Dendritic cell treated with granulocyte-macrophage colony-stimulating factor and Interleukin-4, amounts not matched to agents 40 ng/mL and 50 ng/mL, for 4 days (primary cell): ENCODE results near the gene ST3GAL3.

Experiments
- H3K27ac Mint-ChIP-seq: one replicate; pipeline ENCODE4 v1.8.0; 2022; ENCODE audit warnings: mild to moderate bottlenecking, mixed read lengths
- H3K27me3 Mint-ChIP-seq: one replicate; pipeline ENCODE4 v1.8.0; 2022; ENCODE audit warnings: mild to moderate bottlenecking, mixed read lengths
- H3K36me3 Mint-ChIP-seq: one replicate; pipeline ENCODE4 v1.8.0; 2022; ENCODE audit warnings: low read depth, mixed read lengths
- H3K4me1 Mint-ChIP-seq: one replicate; pipeline ENCODE4 v1.8.0; 2022; ENCODE audit warnings: low read depth, mixed read lengths
- H3K4me3 Mint-ChIP-seq: one replicate; pipeline ENCODE4 v1.8.0; 2022; ENCODE audit warnings: mild to moderate bottlenecking, moderate library complexity, mixed read lengths
- H3K9me3 Mint-ChIP-seq: one replicate; pipeline ENCODE4 v1.8.0; 2022; ENCODE audit warnings: mixed read lengths
- intact Hi-C: fragments of 100-400 bp; cut with micrococcal nuclease; formaldehyde crosslinking; loops from one replicate; pipeline ENCODE4 v1.15.0; 2022

The ST3GAL3 gene

DNA sequence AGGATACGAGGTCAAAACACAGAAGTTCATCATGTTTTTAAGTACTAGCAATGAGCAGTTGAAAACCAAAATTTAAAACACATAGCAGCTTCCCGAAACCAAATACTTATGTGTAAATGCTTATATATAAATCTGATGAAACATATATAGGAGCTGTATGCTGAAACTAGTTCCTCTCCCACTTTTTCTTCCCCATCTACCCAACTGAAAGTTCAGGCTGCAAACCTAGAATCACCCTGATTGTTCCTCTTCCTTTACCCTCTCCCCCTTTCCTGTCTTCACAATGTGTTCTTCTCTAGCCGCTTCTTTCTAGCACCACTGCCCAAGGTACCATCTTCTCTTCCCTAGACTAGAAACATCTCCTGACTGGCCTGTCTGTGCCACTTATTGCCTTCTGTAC lies 90.6 kb downstream of the ST3GAL3 start:
- peaks cover 2% of the 10 kb centered on the region for H3K36me3 Mint-ChIP-seq
- H3K27me3 Mint-ChIP-seq = no peaks in the 10 kb centered on the region
- H3K27ac Mint-ChIP-seq = peak overlapping the region; percentile 19
- no peak overlapping the region for H3K4me3 Mint-ChIP-seq
- intact Hi-C loops = no loop called here
- H3K9me3 Mint-ChIP-seq = no peaks in the 10 kb centered on the region
- peaks cover 40% of the 10 kb centered on the region for H3K4me1 Mint-ChIP-seq

DNA sequence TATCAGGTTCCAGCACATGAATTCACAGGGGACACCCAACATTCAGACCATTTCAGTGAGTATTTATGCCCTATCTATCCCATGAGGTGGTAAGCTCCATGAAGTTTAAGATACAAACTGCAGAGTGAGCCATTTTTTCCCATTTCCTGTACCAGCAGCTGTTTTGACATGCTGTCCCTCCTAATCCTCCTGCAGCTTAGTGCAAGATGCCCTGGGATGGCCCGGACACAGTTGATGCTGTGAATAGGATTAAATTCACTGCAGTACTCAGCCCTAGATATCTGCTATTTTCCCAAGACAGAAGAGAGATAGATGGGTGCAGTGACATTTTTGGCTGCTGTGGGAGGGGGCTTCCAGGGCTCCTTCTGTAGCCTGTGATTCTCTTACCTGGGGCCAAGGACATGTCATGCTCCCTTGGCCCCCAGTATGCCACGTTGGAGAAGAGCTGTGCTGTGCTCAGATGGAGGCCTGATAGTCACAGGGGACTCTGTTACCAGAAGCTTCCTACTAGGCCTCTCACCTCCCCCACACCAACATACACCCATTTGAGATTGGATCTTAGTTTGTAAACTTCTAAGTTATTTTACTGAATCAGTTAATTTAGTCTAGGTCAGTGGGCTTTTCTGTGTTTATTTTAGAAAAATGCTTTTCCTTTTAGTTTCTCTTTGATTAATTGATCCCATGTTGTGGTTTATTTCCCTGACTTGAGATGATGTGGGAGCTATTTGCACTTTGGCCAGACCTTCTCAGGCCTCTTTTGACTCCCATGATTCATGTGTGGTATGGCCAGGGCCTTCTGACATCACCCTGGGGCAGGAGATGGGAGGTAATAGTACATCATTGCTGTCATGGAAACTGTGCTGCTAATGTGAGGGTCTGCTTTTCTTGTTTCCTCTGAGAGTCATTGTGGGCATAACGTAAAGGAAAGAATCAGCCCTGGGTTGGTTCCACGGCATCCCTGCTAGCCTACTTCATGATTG lies 92.6 kb downstream of the ST3GAL3 start:
- no peak overlapping the region for H3K27ac Mint-ChIP-seq
- H3K36me3 Mint-ChIP-seq = no peaks in the 10 kb centered on the region
- H3K27me3 Mint-ChIP-seq = no peaks in the 10 kb centered on the region
- no peaks in the 10 kb centered on the region for H3K9me3 Mint-ChIP-seq
- intact Hi-C loops = no loop called here
- H3K4me3 Mint-ChIP-seq = no peak overlapping the region
- H3K4me1 Mint-ChIP-seq = peaks cover 40% of the 10 kb centered on the region

DNA sequence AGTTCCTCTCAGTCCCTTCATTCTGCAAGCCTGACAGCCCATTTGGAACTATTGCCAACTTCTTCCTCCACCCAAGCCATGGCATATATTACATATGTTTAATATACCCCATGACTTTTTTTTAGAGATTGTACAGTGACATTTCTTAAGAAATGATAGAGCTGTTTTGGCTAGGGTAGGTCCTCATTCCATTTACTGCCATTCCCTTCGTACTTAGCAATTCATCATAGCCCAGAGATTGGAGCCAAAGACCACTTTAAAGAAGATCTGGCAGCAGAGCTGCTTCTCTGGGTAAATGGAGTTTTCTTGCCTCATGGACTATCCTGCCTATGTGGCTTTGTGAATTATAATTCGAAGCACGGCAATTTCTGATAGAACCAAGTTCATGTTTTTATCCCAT lies 93.4 kb downstream of the ST3GAL3 start:
- no peaks in the 10 kb centered on the region for H3K9me3 Mint-ChIP-seq
- intact Hi-C loops = no loop called here
- H3K36me3 Mint-ChIP-seq = no peaks in the 10 kb centered on the region
- H3K27me3 Mint-ChIP-seq = no peaks in the 10 kb centered on the region
- peaks cover 39% of the 10 kb centered on the region for H3K4me1 Mint-ChIP-seq
- H3K27ac Mint-ChIP-seq = no peak overlapping the region
- H3K4me3 Mint-ChIP-seq = no peak overlapping the region

DNA sequence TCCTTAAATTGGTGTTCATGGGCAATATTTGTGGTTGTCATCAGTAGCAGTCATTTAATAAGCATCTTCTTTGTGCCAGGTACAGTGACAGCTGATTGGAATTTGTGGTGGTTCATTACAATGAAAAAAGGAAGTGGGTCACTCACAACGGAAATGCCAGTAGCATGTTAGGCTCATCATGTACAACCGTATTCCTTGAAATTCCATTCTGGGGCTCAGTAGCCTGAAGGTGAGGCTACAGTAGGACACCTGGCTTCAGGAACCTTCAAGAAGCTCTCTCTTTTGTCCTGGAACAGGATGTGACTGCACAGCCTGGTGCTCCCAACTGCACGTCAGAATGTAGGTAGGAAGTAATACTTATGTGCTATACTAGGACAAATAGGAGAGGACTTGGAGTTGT lies 93.9 kb downstream of the ST3GAL3 start:
- Mint-ChIP-seq H3K27me3 (no peaks in the 10 kb centered on the region), H3K4me3 (no peak overlapping the region), H3K4me1 (peaks cover 35% of the 10 kb centered on the region), H3K36me3 (no peaks in the 10 kb centered on the region), H3K9me3 (no peaks in the 10 kb centered on the region), H3K27ac (no peak overlapping the region)
- intact Hi-C loops = no loop called here

GRCh38 chr1:43802356-43802980 lies 95.1 kb downstream of the ST3GAL3 start:
- no peak overlapping the region for H3K27ac Mint-ChIP-seq

DNA sequence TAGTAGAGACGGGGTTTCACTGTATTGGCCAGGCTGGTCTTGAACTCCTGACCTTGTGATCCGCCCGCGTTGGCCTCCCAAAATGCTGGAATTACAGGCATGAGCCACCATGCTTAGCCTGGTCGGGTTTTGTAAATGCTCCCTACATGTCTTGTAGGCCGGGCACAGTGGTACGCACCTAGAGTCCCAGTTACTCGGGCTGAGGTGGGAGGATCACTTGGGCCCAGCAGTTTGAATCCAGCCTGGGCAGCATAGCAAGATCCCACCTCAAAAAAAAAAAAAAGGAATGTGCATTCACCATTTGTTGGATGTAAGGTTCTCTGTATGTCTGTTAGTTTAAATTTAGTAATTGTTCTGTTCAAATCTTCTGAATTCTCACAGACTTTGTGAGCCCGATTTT lies 95.8 kb downstream of the ST3GAL3 start:
- no peak overlapping the region for H3K4me3 Mint-ChIP-seq
- H3K27ac Mint-ChIP-seq = no peak overlapping the region
- H3K4me1 Mint-ChIP-seq = peaks cover 30% of the 10 kb centered on the region
- no peaks in the 10 kb centered on the region for H3K9me3 Mint-ChIP-seq
- intact Hi-C loops = no loop called here
- H3K36me3 Mint-ChIP-seq = no peaks in the 10 kb centered on the region
- no peaks in the 10 kb centered on the region for H3K27me3 Mint-ChIP-seq

More at GRCh38 chr1:43802356-43802980, 95.1 kb downstream of the ST3GAL3 start:
- Mint-ChIP-seq H3K36me3 (no peaks in the 10 kb centered on the region), H3K27me3 (no peaks in the 10 kb centered on the region), H3K9me3 (no peaks in the 10 kb centered on the region), H3K4me1 (peaks cover 30% of the 10 kb centered on the region), H3K4me3 (no peak overlapping the region)
- intact Hi-C loops = no loop called here

GRCh38 chr1:43803646-43804045 lies 96.3 kb downstream of the ST3GAL3 start:
- no peaks in the 10 kb centered on the region for H3K36me3 Mint-ChIP-seq
- intact Hi-C loops = no loop called here
- no peak overlapping the region for H3K4me3 Mint-ChIP-seq
- no peak overlapping the region for H3K27ac Mint-ChIP-seq
- peaks cover 30% of the 10 kb centered on the region for H3K4me1 Mint-ChIP-seq
- no peaks in the 10 kb centered on the region for H3K27me3 Mint-ChIP-seq
- peaks cover under 1% of the 10 kb centered on the region for H3K9me3 Mint-ChIP-seq

GRCh38 chr1:43804569-43804968 lies 97.2 kb downstream of the ST3GAL3 start:
- intact Hi-C loops = no loop called here
- Mint-ChIP-seq H3K27me3 (no peaks in the 10 kb centered on the region), H3K9me3 (peaks cover 8% of the 10 kb centered on the region), H3K4me1 (peaks cover 27% of the 10 kb centered on the region), H3K36me3 (peaks cover 7% of the 10 kb centered on the region), H3K27ac (no peak overlapping the region), H3K4me3 (no peak overlapping the region)

DNA sequence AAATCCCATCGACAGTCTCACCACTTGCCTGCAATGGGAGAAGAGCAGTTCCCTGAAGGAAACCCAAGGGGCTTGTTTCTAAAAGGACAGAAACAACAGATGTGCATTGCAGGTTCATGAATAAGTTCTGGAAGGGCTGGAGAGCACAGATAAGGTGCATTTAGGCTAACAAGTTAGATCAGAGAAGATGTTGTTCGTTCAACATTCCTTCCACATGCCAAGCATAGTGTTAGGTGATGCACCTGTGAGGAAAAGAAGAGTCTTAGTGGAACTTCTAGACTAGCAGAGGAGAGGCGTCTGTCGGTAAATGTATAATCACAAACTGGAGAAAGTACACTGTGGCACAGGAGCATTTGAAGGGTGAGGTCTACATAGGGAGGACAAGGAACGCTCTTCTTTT lies 98.0 kb downstream of the ST3GAL3 start:
- peaks cover 20% of the 10 kb centered on the region for H3K4me1 Mint-ChIP-seq
- no peaks in the 10 kb centered on the region for H3K27me3 Mint-ChIP-seq
- H3K27ac Mint-ChIP-seq = no peak overlapping the region
- no peak overlapping the region for H3K4me3 Mint-ChIP-seq
- H3K9me3 Mint-ChIP-seq = peaks cover 8% of the 10 kb centered on the region
- H3K36me3 Mint-ChIP-seq = peaks cover 7% of the 10 kb centered on the region
- intact Hi-C loops = no loop called here

DNA sequence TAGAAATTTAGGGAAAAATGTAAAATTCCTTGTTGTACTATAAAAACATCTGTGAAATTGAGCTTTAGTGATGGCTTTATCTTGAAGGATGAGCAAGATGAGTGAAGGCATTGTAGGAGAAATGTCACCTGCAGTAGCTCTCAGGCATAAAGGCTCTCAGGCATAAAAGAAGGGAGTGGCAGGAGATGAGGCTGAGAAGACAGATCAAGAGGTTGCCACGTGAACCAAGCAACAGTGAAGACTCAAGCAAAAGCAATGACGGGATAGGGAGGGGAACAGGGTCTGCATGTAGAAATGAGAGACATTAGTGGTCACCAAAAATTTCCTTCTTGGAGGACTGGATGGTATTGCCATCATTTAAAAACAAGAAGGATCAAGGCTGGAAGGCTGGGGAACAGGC lies 98.8 kb downstream of the ST3GAL3 start:
- Mint-ChIP-seq H3K4me1 (peaks cover 20% of the 10 kb centered on the region), H3K4me3 (no peak overlapping the region)

GRCh38 chr1:43809097-43809673 lies 101.8 kb downstream of the ST3GAL3 start:
- no peak overlapping the region for H3K27ac Mint-ChIP-seq
- H3K9me3 Mint-ChIP-seq = peaks cover 8% of the 10 kb centered on the region
- H3K4me3 Mint-ChIP-seq = no peak overlapping the region
- H3K27me3 Mint-ChIP-seq = no peaks in the 10 kb centered on the region
- peaks cover 41% of the 10 kb centered on the region for H3K4me1 Mint-ChIP-seq
- intact Hi-C loops = no loop called here
- H3K36me3 Mint-ChIP-seq = peaks cover 7% of the 10 kb centered on the region

More for the DNA sequence above, 98.8 kb downstream of the ST3GAL3 start:
- Mint-ChIP-seq H3K9me3 (peaks cover 8% of the 10 kb centered on the region), H3K27me3 (no peaks in the 10 kb centered on the region), H3K27ac (no peak overlapping the region), H3K36me3 (peaks cover 7% of the 10 kb centered on the region)
- intact Hi-C loops = no loop called here

GRCh38 chr1:43812579-43812978 lies 105.2 kb downstream of the ST3GAL3 start:
- Mint-ChIP-seq H3K27ac (no peak overlapping the region), H3K27me3 (no peaks in the 10 kb centered on the region), H3K9me3 (peaks cover 13% of the 10 kb centered on the region), H3K36me3 (peaks cover 22% of the 10 kb centered on the region), H3K4me1 (peaks cover 67% of the 10 kb centered on the region), H3K4me3 (no peak overlapping the region)
- intact Hi-C loops = loop anchor here (5.0 kb wide), 1 partner anchor 35 kb away; no protein-coding TSS in a partner anchor

- peaks cover 22% of the 10 kb centered on the region for H3K36me3 Mint-ChIP-seq
- H3K4me3 Mint-ChIP-seq = no peak overlapping the region
- intact Hi-C loops = loop anchor here (5.0 kb wide), 1 partner anchor 33 kb away; no protein-coding TSS in a partner anchor
- peaks cover 14% of the 10 kb centered on the region for H3K9me3 Mint-ChIP-seq
- H3K27ac Mint-ChIP-seq = no peak overlapping the region
- peaks cover 60% of the 10 kb centered on the region for H3K4me1 Mint-ChIP-seq
- H3K27me3 Mint-ChIP-seq = no peaks in the 10 kb centered on the region
Observed at GRCh38 chr1:43814401-43814800, 107.1 kb downstream of the ST3GAL3 start.
